ENCODE measurements around the gene ACSS1.

The ACSS1 gene

GRCh38 chr20:24958506-24959385 lies 99.2 kb downstream of the ACSS1 start:
- TF ChIP-seq GATA1 (IDR thresholded peaks at IDR 0.05; ENCODE audit: low read depth, low read length) (no peak), POLR2A (IDR thresholded peaks at IDR 0.05; ENCODE audit: low read length) (no peak)
- no peak for DNase-seq

- no peak for DNase-seq
Measured at GRCh38 chr20:24957326-24958016, 100.5 kb downstream of the ACSS1 start.

More at GRCh38 chr20:24957326-24958016, 100.5 kb downstream of the ACSS1 start:
- TF ChIP-seq POLR2A (IDR thresholded peaks at IDR 0.05; ENCODE audit: low read length) (no peak), GATA1 (IDR thresholded peaks at IDR 0.05; ENCODE audit: low read depth, low read length) (no peak)

All from erythroblast (primary cell).